Thyroid gland (tissue), 4 donors: ENCODE measurements around the gene LSP1. TPM values are rescaled to one million over a fixed set of nuclear protein-coding genes. Genes with fewer than 3 reads are reported as not detected.
"Not testable (repeated sequence)": the region's sequence is repeated elsewhere in the genome, so short reads cannot be mapped to it uniquely, and the experiment has no call there.

Experiments
- DNase-seq, 2 donors: peaks; one replicate each; pipeline ENCODE4 v3.0.0-alpha.2; 2019
- H3K27ac ChIP-seq, 3 donors: fragments of 200-600 bp; sonication (generic); 1 replicate in 2 of 3; 2 replicates in 1 of 3; pipeline ENCODE4 v1.5.1; 2016 to 2019; ENCODE audit warnings: mild to moderate bottlenecking in 1 of 3, moderate library complexity in 1 of 3
- H3K27me3 ChIP-seq: fragments of 200-600 bp; sonication (generic); one replicate; pipeline ENCODE4 v1.5.1; 2019
- H3K36me3 ChIP-seq, 2 donors: fragments of 200-600 bp; sonication (generic); one replicate each; pipeline ENCODE4 v1.5.1; 2016 to 2019
- H3K4me1 ChIP-seq, 2 donors: fragments of 200-600 bp; sonication (generic); one replicate each; pipeline ENCODE4 v1.5.1; 2017 to 2019
- H3K4me3 ChIP-seq, 3 donors: fragments of 200-600 bp; sonication (generic); replicated peaks in 1 of 3; 1 replicate in 2 of 3; 2 replicates in 1 of 3; pipeline ENCODE4 v1.5.1; 2016; ENCODE audit warnings: mild to moderate bottlenecking in 1 of 3
- H3K9me3 ChIP-seq: fragments of 200-600 bp; sonication (generic); one replicate; pipeline ENCODE4 v1.5.1; 2017
- POLR2A ChIP-seq, 2 donors: fragments of 450-650 bp; IDR thresholded peaks; one replicate each; pipeline ENCODE4 v1.6.1; 2017; ENCODE audit warnings: antibody characterized with exemption in 2 of 2, mild to moderate bottlenecking in 2 of 2, moderate library complexity in 1 of 2
- WGBS, 2 donors: methylation state at CpG; one replicate each; pipeline ENCODE4 v1.1.5; 2017; 5-methylcytosine and 5-hydroxymethylcytosine counted together
- intact Hi-C: fragments of 100-400 bp; cut with DNase I; formaldehyde crosslinking; loops from one replicate; pipeline ENCODE4 v1.15.1; 2023
- total RNA-seq, 4 donors: library from RNA; depleted of rRNA; stranded (reverse); fragments of >200 nt; gene quantifications; one replicate each; pipeline ENCODE4 v1.2.3, GENCODE V29; 2016
- TF ChIP-seq, protein P1 (sequence below), 6 experiments: fragments of 200-600 bp in 3 of 6; fragments of 450-650 bp in 3 of 6; sonication (generic) in 3 of 6; IDR thresholded peaks; one replicate each; pipeline ENCODE4 v1.5.1; 2016 to 2019; ENCODE audit warnings: antibody characterized with exemption in 6 of 6, mild to moderate bottlenecking in 2 of 6, inconsistent platforms in 1 of 6, moderate library complexity in 1 of 6

LSP1 gene
- 10 to 100 TPM in 2 of 4 donors, 1 to 10 TPM in 2; 6.7 to 26.1 (median 10.5) TPM for total RNA-seq

GRCh38 chr11:1852877-1853276 lies at the start of gene LSP1:
Gene LSP1, plus strand, starts transcription at chr11:1853084. Its CDS starts 61 bp downstream, at chr11:1853145.
- intact Hi-C loops = no loop called here
- Histone ChIP-seq H3K4me3 (no peak within 1 kb of the TSS), H3K36me3 (no peaks in the 10 kb centered on the region), H3K4me1 (peaks cover 3 to 4% of the 10 kb centered on the region in 2 donors), H3K27ac (no peak within 1 kb of the TSS), H3K27me3 (no peaks in the 10 kb centered on the region), H3K9me3 (no peaks in the 10 kb centered on the region)
- no peak for DNase-seq
- TF ChIP-seq, protein P1, sequence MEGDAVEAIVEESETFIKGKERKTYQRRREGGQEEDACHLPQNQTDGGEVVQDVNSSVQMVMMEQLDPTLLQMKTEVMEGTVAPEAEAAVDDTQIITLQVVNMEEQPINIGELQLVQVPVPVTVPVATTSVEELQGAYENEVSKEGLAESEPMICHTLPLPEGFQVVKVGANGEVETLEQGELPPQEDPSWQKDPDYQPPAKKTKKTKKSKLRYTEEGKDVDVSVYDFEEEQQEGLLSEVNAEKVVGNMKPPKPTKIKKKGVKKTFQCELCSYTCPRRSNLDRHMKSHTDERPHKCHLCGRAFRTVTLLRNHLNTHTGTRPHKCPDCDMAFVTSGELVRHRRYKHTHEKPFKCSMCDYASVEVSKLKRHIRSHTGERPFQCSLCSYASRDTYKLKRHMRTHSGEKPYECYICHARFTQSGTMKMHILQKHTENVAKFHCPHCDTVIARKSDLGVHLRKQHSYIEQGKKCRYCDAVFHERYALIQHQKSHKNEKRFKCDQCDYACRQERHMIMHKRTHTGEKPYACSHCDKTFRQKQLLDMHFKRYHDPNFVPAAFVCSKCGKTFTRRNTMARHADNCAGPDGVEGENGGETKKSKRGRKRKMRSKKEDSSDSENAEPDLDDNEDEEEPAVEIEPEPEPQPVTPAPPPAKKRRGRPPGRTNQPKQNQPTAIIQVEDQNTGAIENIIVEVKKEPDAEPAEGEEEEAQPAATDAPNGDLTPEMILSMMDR (IDR thresholded peaks at IDR 0.05) = no peak
- no peak for TF ChIP-seq POLR2A (IDR thresholded peaks at IDR 0.05)
- 86 to 91% methylated on average over 18 of the region's 18 CpGs for WGBS, 2 donors

DNA sequence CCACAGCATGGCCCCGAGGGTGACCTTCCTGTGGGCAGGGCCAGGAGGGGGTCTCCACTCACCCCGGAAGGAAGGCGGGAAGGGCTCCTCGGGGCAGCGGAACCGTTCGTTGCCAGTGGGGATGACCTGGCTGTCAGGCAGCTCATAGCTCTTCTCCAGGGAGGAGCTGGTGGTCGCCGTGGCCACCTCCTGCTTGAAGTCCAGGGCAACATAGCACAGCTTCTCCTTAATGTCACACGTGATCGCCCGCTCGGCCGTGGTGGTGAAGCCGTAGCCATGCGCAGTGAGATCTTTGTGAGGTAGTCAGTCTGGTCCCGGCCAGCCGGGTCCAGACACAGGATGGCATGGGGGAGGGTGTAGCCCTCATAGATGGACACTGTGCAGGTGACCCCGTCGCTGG lies 49.6 kb upstream of the LSP1 start:
- H3K27ac ChIP-seq = no peak overlapping the region
- no peaks in the 10 kb centered on the region for H3K36me3 ChIP-seq
- intact Hi-C loops = no loop called here
- H3K4me1 ChIP-seq = no peaks in the 10 kb centered on the region
- no peaks in the 10 kb centered on the region for H3K9me3 ChIP-seq
- H3K4me3 ChIP-seq = no peak overlapping the region
- H3K27me3 ChIP-seq = no peaks in the 10 kb centered on the region
- no peak for DNase-seq
- TF ChIP-seq POLR2A (IDR thresholded peaks at IDR 0.05) = no peak
- TF ChIP-seq, protein P1 (IDR thresholded peaks at IDR 0.05) = no peak
- 91 to 93% methylated on average over 18 to 19 of the region's 20 CpGs for WGBS, 2 donors

GRCh38 chr11:1803835-1804519 lies 48.9 kb upstream of the LSP1 start:
- intact Hi-C loops, H3K4me3 ChIP-seq, H3K9me3 ChIP-seq, H3K4me1 ChIP-seq, DNase-seq, H3K36me3 ChIP-seq, H3K27me3 ChIP-seq, H3K27ac ChIP-seq: not testable (repeated sequence)
- WGBS, 2 donors = 90% methylated on average over 26 of the region's 42 CpGs

DNA sequence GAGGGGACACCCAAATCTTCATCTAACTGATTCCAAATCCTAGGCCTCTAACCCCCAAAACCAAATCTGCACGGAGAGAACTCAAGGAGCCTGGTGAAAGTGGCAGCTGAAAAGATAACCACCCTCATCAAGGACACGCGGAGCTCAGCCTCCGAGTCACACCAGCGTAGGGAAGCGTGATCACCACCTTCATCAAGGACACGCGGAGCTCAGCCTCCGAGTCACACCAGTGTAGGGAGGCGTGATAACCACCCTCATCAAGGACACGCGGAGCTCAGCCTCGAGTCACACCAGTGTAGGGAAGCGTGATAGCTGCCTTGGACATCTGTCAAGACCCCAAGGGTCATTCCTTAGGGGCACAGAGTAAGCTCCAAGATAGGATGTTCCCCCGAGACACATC lies 47.4 kb upstream of the LSP1 start:
- Histone ChIP-seq H3K4me3 (no peak overlapping the region), H3K36me3 (no peaks in the 10 kb centered on the region), H3K9me3 (no peaks in the 10 kb centered on the region), H3K27me3 (no peaks in the 10 kb centered on the region), H3K27ac (no peak overlapping the region), H3K4me1 (no peaks in the 10 kb centered on the region)
- intact Hi-C loops = no loop called here
- DNase-seq = no peak
- 81 to 93% methylated on average over 15 of the region's 15 CpGs for WGBS, 2 donors
- TF ChIP-seq POLR2A (IDR thresholded peaks at IDR 0.05) = no peak
- TF ChIP-seq, protein P1 (IDR thresholded peaks at IDR 0.05) = no peak

- WGBS, 2 donors = 63 to 64% methylated on average over 14 of the region's 14 CpGs
- H3K36me3 ChIP-seq = no peaks in the 10 kb centered on the region
- H3K9me3 ChIP-seq = no peaks in the 10 kb centered on the region
- no peak overlapping the region for H3K4me3 ChIP-seq
- H3K27me3 ChIP-seq = no peaks in the 10 kb centered on the region
- no peaks in the 10 kb centered on the region for H3K4me1 ChIP-seq
- no peak for DNase-seq
- no peak for TF ChIP-seq POLR2A (IDR thresholded peaks at IDR 0.05)
- TF ChIP-seq, protein P1 (IDR thresholded peaks at IDR 0.05) = no peak
- intact Hi-C loops = no loop called here
- H3K27ac ChIP-seq = no peak overlapping the region
Observed at GRCh38 chr11:1807264-1807995, 45.5 kb upstream of the LSP1 start.
